Esophagus muscularis mucosa (tissue), 4 donors: ENCODE data around the gene SPTBN4.

Experiments used
- EP300 ChIP-seq: sonication (generic); formaldehyde crosslinking; IDR thresholded peaks from one replicate; pipeline ENCODE4 v1.6.1; 2017; ENCODE audit warnings: antibody characterized with exemption
- POLR2A ChIP-seq: fragments of 450-650 bp; IDR thresholded peaks from one replicate; pipeline ENCODE4 v1.6.1; 2017; ENCODE audit warnings: antibody characterized with exemption, moderate library complexity, mild to moderate bottlenecking, low read depth
- POLR2AphosphoS5 ChIP-seq, 2 donors: sonication (generic); formaldehyde crosslinking; IDR thresholded peaks; one replicate each; pipeline ENCODE4 v1.6.1; 2017; ENCODE audit warnings: antibody characterized with exemption in 2 of 2
- TF ChIP-seq, protein P1 (sequence below), 3 experiments: fragments of 200-600 bp in 2 of 3; fragments of 450-650 bp in 1 of 3; sonication (generic) in 2 of 3; IDR thresholded peaks; one replicate each; pipeline ENCODE4 v1.5.1; 2017 to 2019; ENCODE audit warnings: antibody characterized with exemption in 3 of 3, mild to moderate bottlenecking in 2 of 3, moderate library complexity in 1 of 3

DNA sequence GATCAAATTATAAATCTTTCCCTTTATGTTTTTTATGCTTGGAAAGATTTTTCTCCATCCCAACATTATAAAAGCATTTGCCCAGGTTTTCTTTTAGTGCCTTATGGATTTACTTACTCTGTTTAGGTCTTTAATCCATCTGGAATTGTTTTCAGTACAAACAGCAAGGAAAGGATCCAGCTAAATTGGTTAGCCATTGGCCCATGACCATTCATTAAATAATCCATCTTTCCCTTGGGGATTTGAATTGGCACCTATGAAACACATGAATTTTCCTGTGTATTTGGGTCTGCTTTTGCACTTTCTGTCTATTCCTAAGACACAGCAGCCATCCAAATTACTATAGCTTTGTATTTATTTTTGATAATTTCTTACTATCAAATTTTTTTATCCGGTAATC, 81.0 kb downstream of the SPTBN4 start:
- TF ChIP-seq, protein P1, sequence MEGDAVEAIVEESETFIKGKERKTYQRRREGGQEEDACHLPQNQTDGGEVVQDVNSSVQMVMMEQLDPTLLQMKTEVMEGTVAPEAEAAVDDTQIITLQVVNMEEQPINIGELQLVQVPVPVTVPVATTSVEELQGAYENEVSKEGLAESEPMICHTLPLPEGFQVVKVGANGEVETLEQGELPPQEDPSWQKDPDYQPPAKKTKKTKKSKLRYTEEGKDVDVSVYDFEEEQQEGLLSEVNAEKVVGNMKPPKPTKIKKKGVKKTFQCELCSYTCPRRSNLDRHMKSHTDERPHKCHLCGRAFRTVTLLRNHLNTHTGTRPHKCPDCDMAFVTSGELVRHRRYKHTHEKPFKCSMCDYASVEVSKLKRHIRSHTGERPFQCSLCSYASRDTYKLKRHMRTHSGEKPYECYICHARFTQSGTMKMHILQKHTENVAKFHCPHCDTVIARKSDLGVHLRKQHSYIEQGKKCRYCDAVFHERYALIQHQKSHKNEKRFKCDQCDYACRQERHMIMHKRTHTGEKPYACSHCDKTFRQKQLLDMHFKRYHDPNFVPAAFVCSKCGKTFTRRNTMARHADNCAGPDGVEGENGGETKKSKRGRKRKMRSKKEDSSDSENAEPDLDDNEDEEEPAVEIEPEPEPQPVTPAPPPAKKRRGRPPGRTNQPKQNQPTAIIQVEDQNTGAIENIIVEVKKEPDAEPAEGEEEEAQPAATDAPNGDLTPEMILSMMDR (IDR thresholded peaks at IDR 0.05): no peak
- TF ChIP-seq POLR2A (no peak), POLR2AphosphoS5 (IDR thresholded peaks at IDR 0.05) (no peak), EP300 (no peak)
